Thyroid gland (tissue), 4 donors: ENCODE results near the gene ECSCR. TPM values are rescaled to one million over a fixed set of nuclear protein-coding genes. Genes with fewer than 3 reads are reported as not detected.

ENCODE experiments used
- DNase-seq, 2 donors: peaks; one replicate each; pipeline ENCODE4 v3.0.0-alpha.2; 2019
- H3K27ac ChIP-seq, 3 donors: fragments of 200-600 bp; sonication (generic); 1 replicate in 2 of 3; 2 replicates in 1 of 3; pipeline ENCODE4 v1.5.1; 2016 to 2019; ENCODE audit warnings: mild to moderate bottlenecking in 1 of 3, moderate library complexity in 1 of 3
- H3K27me3 ChIP-seq: fragments of 200-600 bp; sonication (generic); one replicate; pipeline ENCODE4 v1.5.1; 2019
- H3K36me3 ChIP-seq, 2 donors: fragments of 200-600 bp; sonication (generic); one replicate each; pipeline ENCODE4 v1.5.1; 2016 to 2019
- H3K4me1 ChIP-seq, 2 donors: fragments of 200-600 bp; sonication (generic); one replicate each; pipeline ENCODE4 v1.5.1; 2017 to 2019
- H3K4me3 ChIP-seq, 3 donors: fragments of 200-600 bp; sonication (generic); replicated peaks in 1 of 3; 1 replicate in 2 of 3; 2 replicates in 1 of 3; pipeline ENCODE4 v1.5.1; 2016; ENCODE audit warnings: mild to moderate bottlenecking in 1 of 3
- H3K9me3 ChIP-seq: fragments of 200-600 bp; sonication (generic); one replicate; pipeline ENCODE4 v1.5.1; 2017
- POLR2A ChIP-seq, 2 donors: fragments of 450-650 bp; IDR thresholded peaks; one replicate each; pipeline ENCODE4 v1.6.1; 2017; ENCODE audit warnings: antibody characterized with exemption in 2 of 2, mild to moderate bottlenecking in 2 of 2, moderate library complexity in 1 of 2
- WGBS, 2 donors: methylation state at CpG; one replicate each; pipeline ENCODE4 v1.1.5; 2017; 5-methylcytosine and 5-hydroxymethylcytosine counted together
- intact Hi-C: fragments of 100-400 bp; cut with DNase I; formaldehyde crosslinking; loops from one replicate; pipeline ENCODE4 v1.15.1; 2023
- small RNA-seq: library from RNA; depleted of rRNA; stranded (forward); fragments of <200 nt; gene quantifications from one replicate; pipeline ENCODE3, GENCODE V24; 2016
- total RNA-seq, 4 donors: library from RNA; depleted of rRNA; stranded (reverse); fragments of >200 nt; gene quantifications; one replicate each; pipeline ENCODE4 v1.2.3, GENCODE V29; 2016
- TF ChIP-seq, protein P1 (sequence below), 6 experiments: fragments of 200-600 bp in 3 of 6; fragments of 450-650 bp in 3 of 6; sonication (generic) in 3 of 6; IDR thresholded peaks; one replicate each; pipeline ENCODE4 v1.5.1; 2016 to 2019; ENCODE audit warnings: antibody characterized with exemption in 6 of 6, mild to moderate bottlenecking in 2 of 6, inconsistent platforms in 1 of 6, moderate library complexity in 1 of 6

Gene ECSCR
- total RNA-seq, 4 donors from 2014 or later, result 26.7 to 46.2 (median 31.4) TPM

DNA sequence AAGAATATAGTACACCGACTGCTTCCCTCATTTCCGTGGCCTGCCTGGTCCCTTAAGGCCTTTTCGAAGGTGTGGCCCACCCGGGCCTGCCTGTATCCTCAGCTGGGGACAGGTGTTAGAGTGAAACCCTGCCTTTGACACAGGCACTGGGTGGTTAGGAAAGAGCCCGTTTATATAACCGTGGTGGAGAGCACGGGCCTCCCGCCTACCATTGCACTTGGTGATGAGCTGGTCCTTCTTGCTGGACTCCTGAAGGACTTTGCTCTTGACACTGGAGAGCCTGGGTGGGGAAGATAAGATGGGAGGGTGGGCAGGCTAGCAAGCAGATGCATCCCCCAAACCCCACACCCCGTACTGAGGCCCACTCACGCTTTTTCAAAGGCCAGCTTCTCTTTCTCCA lies 61.0 kb downstream of the ECSCR start:
- intact Hi-C loops, result no loop called here
- no peak for DNase-seq
- WGBS, 2 donors, result 91 to 94% methylated on average over 6 to 10 of the region's 10 CpGs

GRCh38 chr5:139399501-139400121 lies 62.9 kb downstream of the ECSCR start:
- Histone ChIP-seq H3K27me3 (no peaks in the 10 kb centered on the region), H3K27ac (no peak overlapping the region), H3K36me3 (no peaks in the 10 kb centered on the region), H3K4me1 (peaks cover 12 to 19% of the 10 kb centered on the region in 2 donors), H3K9me3 (no peaks in the 10 kb centered on the region), H3K4me3 (no peak overlapping the region)
- DNase-seq, result no peak
- WGBS, 2 donors, result 83 to 89% methylated on average over 6 of the region's 6 CpGs
- intact Hi-C loops, result no loop called here
- TF ChIP-seq, protein P1, sequence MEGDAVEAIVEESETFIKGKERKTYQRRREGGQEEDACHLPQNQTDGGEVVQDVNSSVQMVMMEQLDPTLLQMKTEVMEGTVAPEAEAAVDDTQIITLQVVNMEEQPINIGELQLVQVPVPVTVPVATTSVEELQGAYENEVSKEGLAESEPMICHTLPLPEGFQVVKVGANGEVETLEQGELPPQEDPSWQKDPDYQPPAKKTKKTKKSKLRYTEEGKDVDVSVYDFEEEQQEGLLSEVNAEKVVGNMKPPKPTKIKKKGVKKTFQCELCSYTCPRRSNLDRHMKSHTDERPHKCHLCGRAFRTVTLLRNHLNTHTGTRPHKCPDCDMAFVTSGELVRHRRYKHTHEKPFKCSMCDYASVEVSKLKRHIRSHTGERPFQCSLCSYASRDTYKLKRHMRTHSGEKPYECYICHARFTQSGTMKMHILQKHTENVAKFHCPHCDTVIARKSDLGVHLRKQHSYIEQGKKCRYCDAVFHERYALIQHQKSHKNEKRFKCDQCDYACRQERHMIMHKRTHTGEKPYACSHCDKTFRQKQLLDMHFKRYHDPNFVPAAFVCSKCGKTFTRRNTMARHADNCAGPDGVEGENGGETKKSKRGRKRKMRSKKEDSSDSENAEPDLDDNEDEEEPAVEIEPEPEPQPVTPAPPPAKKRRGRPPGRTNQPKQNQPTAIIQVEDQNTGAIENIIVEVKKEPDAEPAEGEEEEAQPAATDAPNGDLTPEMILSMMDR (IDR thresholded peaks at IDR 0.05), result no peak
- TF ChIP-seq POLR2A (IDR thresholded peaks at IDR 0.05), result no peak

More for the DNA sequence above, 61.0 kb downstream of the ECSCR start:
- TF ChIP-seq, protein P1 (IDR thresholded peaks at IDR 0.05), result no peak
- no peak for TF ChIP-seq POLR2A (IDR thresholded peaks at IDR 0.05)
- no peak overlapping the region for H3K27ac ChIP-seq
- H3K9me3 ChIP-seq, result no peaks in the 10 kb centered on the region
- H3K36me3 ChIP-seq, result no peaks in the 10 kb centered on the region
- peaks cover 5 to 14% of the 10 kb centered on the region in 2 donors for H3K4me1 ChIP-seq
- no peak overlapping the region for H3K4me3 ChIP-seq
- H3K27me3 ChIP-seq, result no peaks in the 10 kb centered on the region

Small RNA genes within 50 kb of the gene (small RNA-seq; reads per million reads assigned to genes)
- not detected for gene RNU5B-4P

Other genes with a start within 250 kb of the ECSCR start
- gene MATR3, start 169.0 kb downstream of the ECSCR start, total RNA-seq, result 100 to 1,000 TPM; 343 to 366 (median 354) TPM
- 100 to 1,000 TPM in 3 of 4 donors, 10 to 100 TPM in 1; 92.7 to 136 (median 117) TPM for gene PAIP2, start 120.9 kb downstream of the ECSCR start, total RNA-seq
- not detected for gene SLC23A1, start 79.4 kb downstream of the ECSCR start, total RNA-seq
- gene MZB1, start 72.8 kb downstream of the ECSCR start, total RNA-seq, result 1 to 10 TPM in 2 of 4 donors, not detected in 2; 1.1 to 6.0 TPM
- 1 to 10 TPM; 1.6 to 4.2 (median 1.9) TPM for gene PROB1, start 67.6 kb downstream of the ECSCR start, total RNA-seq
- gene SPATA24, start 58.7 kb downstream of the ECSCR start, total RNA-seq, result 10 to 100 TPM in 1 of 4 donors, 1 to 10 TPM in 3; 6.5 to 14.2 (median 7.3) TPM
- 10 to 100 TPM in 3 of 4 donors, 1 to 10 TPM in 1; 7.9 to 21.0 (median 12.7) TPM for gene DNAJC18, start 23.2 kb downstream of the ECSCR start, total RNA-seq
- gene SMIM33, start 8.3 kb upstream of the ECSCR start, total RNA-seq, result not detected
- gene STING1, start 20.0 kb upstream of the ECSCR start, total RNA-seq, result 10 to 100 TPM; 28.4 to 59.9 (median 38.6) TPM
- gene UBE2D2, start 98.6 kb upstream of the ECSCR start, total RNA-seq, result 100 to 1,000 TPM in 2 of 4 donors, 10 to 100 TPM in 2; 72.4 to 125 (median 99.5) TPM
- gene CXXC5, start 185.6 kb upstream of the ECSCR start, total RNA-seq, result 10 to 100 TPM; 52.3 to 81.8 (median 62.6) TPM